ENCODE measurements around the gene P3H1. TPM values are rescaled to one million over a fixed set of nuclear protein-coding genes. Genes with fewer than 3 reads are reported as not detected.

The P3H1 gene
- polyA plus RNA-seq, 1 of the 3 experiments (the other 2 are of a cell fraction): 66.8 TPM

DNA sequence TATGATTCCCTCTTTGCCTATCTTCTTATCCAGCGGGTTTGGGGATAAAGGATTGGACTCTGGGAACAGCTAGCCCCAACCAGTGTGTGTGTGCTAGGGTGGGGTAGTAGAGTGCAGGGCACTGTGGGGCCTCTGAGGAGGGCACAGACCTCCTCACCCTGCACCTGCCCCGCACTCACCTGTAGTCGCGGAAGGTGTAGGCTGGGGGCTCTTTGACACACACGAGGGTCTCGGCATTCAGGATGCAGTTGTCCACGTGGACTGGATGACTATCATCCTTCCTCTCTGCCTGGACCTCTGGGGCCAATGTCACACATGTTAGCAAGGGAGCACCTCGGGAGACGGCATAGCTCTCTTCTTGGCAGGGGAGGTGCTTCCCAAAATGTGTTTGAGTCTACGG lies 18.8 kb downstream of the P3H1 start:
- H3K9me2 ChIP-seq: no peaks in the 10 kb centered on the region
- no peaks in the 10 kb centered on the region for H3K9me3 ChIP-seq
- H2AFZ ChIP-seq (ENCODE audit: low read depth): no peak overlapping the region
- DNase-seq: no peak
- WGBS (ENCODE audit: low lambda C conversion rate): 94% methylated on average over 3 of the region's 10 CpGs
- H4K20me1 ChIP-seq (ENCODE audit: insufficient read depth): no peaks in the 10 kb centered on the region
- peaks cover 22 to 47% of the 10 kb centered on the region in 2 experiments for H3K36me3 ChIP-seq (replicated peaks in 1 of 2; ENCODE audit: control insufficient read depth in 1 of 2, insufficient read depth in 2 of 2, low read length in 1 of 2)
- no peaks in the 10 kb centered on the region for H3F3A ChIP-seq (replicated peaks; ENCODE audit: insufficient read depth)
- H3K27ac ChIP-seq (ENCODE audit: low read depth in 2 of 2, low read length in 1 of 2): no peak overlapping the region
- peaks cover 0 to 11% of the 10 kb centered on the region in 2 experiments; a peak in 1 of 4 replicates for H3K4me1 ChIP-seq (ENCODE audit: control insufficient read depth in 1 of 2, insufficient read depth in 2 of 2, low read depth in 1 of 2, low read length in 1 of 2)
- H3K9ac ChIP-seq: no peak overlapping the region
- ChIA-PET CTCF (interaction anchor here (0.7 to 4.4 kb wide), 12 partner anchors 9 to 596 kb away, joined by 3 to 32 read pairs (median 8); no protein-coding TSS in a partner anchor), POLR2A (no interaction called here)
- H3K27me3 ChIP-seq (ENCODE audit: insufficient read depth): no peaks in the 10 kb centered on the region
- H3K79me2 ChIP-seq (ENCODE audit: insufficient read depth): no peaks in the 10 kb centered on the region
- H3K4me3 ChIP-seq (ENCODE audit: low read depth in 2 of 2, low read length in 1 of 2): no peak overlapping the region
- H3K4me2 ChIP-seq: no peak overlapping the region
- no peak for TF ChIP-seq NRF1 (IDR thresholded peaks at IDR 0.05; ENCODE audit: low read depth, low read length)
- no peak for TF ChIP-seq IRF3 (IDR thresholded peaks at IDR 0.05; ENCODE audit: low read depth, low read length)
- TF ChIP-seq CTCF (IDR thresholded peaks at IDR 0.05): no peak
- TF ChIP-seq RXRA (IDR thresholded peaks at IDR 0.05; ENCODE audit: borderline replicate concordance, low read depth): no peak
- TF ChIP-seq FOSL2 (IDR thresholded peaks at IDR 0.05; ENCODE audit: borderline replicate concordance, low read depth): no peak
- no peak for TF ChIP-seq USF1 (IDR thresholded peaks at IDR 0.05; ENCODE audit: borderline replicate concordance, low read depth)
- no peak for TF ChIP-seq EZH2phosphoT487 (IDR thresholded peaks at IDR 0.05; ENCODE audit: borderline replicate concordance, low read depth)
- no peak for TF ChIP-seq YY1 (IDR thresholded peaks at IDR 0.05; ENCODE audit: low read depth)
- no peak for TF ChIP-seq NFIC (IDR thresholded peaks at IDR 0.05; ENCODE audit: borderline replicate concordance)
- no peak for TF ChIP-seq PBX3 (IDR thresholded peaks at IDR 0.05)
- TF ChIP-seq, protein P1, sequence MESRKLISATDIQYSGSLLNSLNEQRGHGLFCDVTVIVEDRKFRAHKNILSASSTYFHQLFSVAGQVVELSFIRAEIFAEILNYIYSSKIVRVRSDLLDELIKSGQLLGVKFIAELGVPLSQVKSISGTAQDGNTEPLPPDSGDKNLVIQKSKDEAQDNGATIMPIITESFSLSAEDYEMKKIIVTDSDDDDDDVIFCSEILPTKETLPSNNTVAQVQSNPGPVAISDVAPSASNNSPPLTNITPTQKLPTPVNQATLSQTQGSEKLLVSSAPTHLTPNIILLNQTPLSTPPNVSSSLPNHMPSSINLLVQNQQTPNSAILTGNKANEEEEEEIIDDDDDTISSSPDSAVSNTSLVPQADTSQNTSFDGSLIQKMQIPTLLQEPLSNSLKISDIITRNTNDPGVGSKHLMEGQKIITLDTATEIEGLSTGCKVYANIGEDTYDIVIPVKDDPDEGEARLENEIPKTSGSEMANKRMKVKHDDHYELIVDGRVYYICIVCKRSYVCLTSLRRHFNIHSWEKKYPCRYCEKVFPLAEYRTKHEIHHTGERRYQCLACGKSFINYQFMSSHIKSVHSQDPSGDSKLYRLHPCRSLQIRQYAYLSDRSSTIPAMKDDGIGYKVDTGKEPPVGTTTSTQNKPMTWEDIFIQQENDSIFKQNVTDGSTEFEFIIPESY (IDR thresholded peaks at IDR 0.05; ENCODE audit: borderline replicate concordance, low read depth): no peak
- no peak for TF ChIP-seq ELF1 (IDR thresholded peaks at IDR 0.05)
- TF ChIP-seq SIN3A (IDR thresholded peaks at IDR 0.05; ENCODE audit: borderline replicate concordance, low read depth, low read length): no peak
- no peak for TF ChIP-seq TEAD4 (IDR thresholded peaks at IDR 0.05; ENCODE audit: borderline replicate concordance, insufficient read depth)
- no peak for TF ChIP-seq TAF1 (IDR thresholded peaks at IDR 0.05; ENCODE audit: borderline replicate concordance, low read depth, low read length)

Data from SK-N-SH (cell line).